ENCODE data around the gene LEMD3. TPM values are rescaled to one million over a fixed set of nuclear protein-coding genes. Genes with fewer than 3 reads are reported as not detected.

LEMD3 gene
- total RNA-seq, 6 donors from 2014 or later: 30.3 to 94.3 (median 49.3) TPM

- Histone ChIP-seq H3K36me3 (no peaks in the 10 kb centered on the region), H3K9me3 (no peaks in the 10 kb centered on the region), H3K27ac (no peak overlapping the region), H3K4me1 (no peaks in the 10 kb centered on the region), H3K27me3 (no peaks in the 10 kb centered on the region), H3K4me3 (no peak overlapping the region)
- DNase-seq (no peak), ATAC-seq (ENCODE audit: low FRiP score in 2 of 2) (no peak)
- TF ChIP-seq EP300 (IDR thresholded peaks at IDR 0.05) (no peak), CTCF (IDR thresholded peaks at IDR 0.05) (no peak), POLR2AphosphoS5 (IDR thresholded peaks at IDR 0.05) (no peak), POLR2A (IDR thresholded peaks at IDR 0.05) (no peak)
- 69 to 74% methylated on average over 3 of the region's 3 CpGs for WGBS, 2 donors
Measured at GRCh38 chr12:65155784-65156183, 13.6 kb upstream of the LEMD3 start.

- 50 to 66% methylated on average over 2 of the region's 2 CpGs for WGBS, 2 donors
- Histone ChIP-seq H3K4me1 (no peaks in the 10 kb centered on the region), H3K9me3 (no peaks in the 10 kb centered on the region), H3K36me3 (no peaks in the 10 kb centered on the region), H3K27ac (peak overlapping the region in 2 of 4 donors; percentile 38 to 46), H3K27me3 (no peaks in the 10 kb centered on the region), H3K4me3 (no peak overlapping the region)
- no peak for TF ChIP-seq EP300 (IDR thresholded peaks at IDR 0.05)
- ATAC-seq (ENCODE audit: low FRiP score in 2 of 2) (no peak), DNase-seq (peak in 1 of 2 donors; percentile 34)
Measured at GRCh38 chr12:65156366-65156841, 13.0 kb upstream of the LEMD3 start.

GRCh38 chr12:65157091-65157490 is 12.3 kb upstream of the LEMD3 start:
- Histone ChIP-seq H3K36me3 (no peaks in the 10 kb centered on the region), H3K27ac (peak overlapping the region in 1 of 4 donors; percentile 46), H3K27me3 (no peaks in the 10 kb centered on the region), H3K4me1 (no peaks in the 10 kb centered on the region), H3K9me3 (no peaks in the 10 kb centered on the region), H3K4me3 (no peak overlapping the region)
- TF ChIP-seq POLR2AphosphoS5 (IDR thresholded peaks at IDR 0.05) (no peak), EP300 (IDR thresholded peaks at IDR 0.05) (no peak), CTCF (IDR thresholded peaks at IDR 0.05) (no peak), POLR2A (IDR thresholded peaks at IDR 0.05) (no peak)
- WGBS, 2 donors: 85 to 86% methylated on average over 4 of the region's 4 CpGs
- no peak for DNase-seq
- ATAC-seq (ENCODE audit: low FRiP score in 2 of 2): no peak

GRCh38 chr12:65162609-65163008 is 6.8 kb upstream of the LEMD3 start:
- no peaks in the 10 kb centered on the region for H3K27me3 ChIP-seq
- no peaks in the 10 kb centered on the region for H3K4me1 ChIP-seq
- no peak overlapping the region for H3K4me3 ChIP-seq
- TF ChIP-seq EP300 (IDR thresholded peaks at IDR 0.05) (no peak), POLR2AphosphoS5 (IDR thresholded peaks at IDR 0.05) (no peak), CTCF (IDR thresholded peaks at IDR 0.05) (no peak), POLR2A (IDR thresholded peaks at IDR 0.05) (no peak)
- no peaks in the 10 kb centered on the region for H3K9me3 ChIP-seq
- H3K36me3 ChIP-seq: no peaks in the 10 kb centered on the region
- ATAC-seq (ENCODE audit: low FRiP score in 2 of 2) (no peak), DNase-seq (no peak)
- WGBS, 2 donors: 89 to 93% methylated on average over 1 of the region's 1 CpG
- H3K27ac ChIP-seq: no peak overlapping the region

GRCh38 chr12:65164244-65164643 is 5.1 kb upstream of the LEMD3 start:
- Histone ChIP-seq H3K4me1 (peaks cover 0 to 5% (median 2%) of the 10 kb centered on the region in 4 donors), H3K27me3 (no peaks in the 10 kb centered on the region), H3K36me3 (no peaks in the 10 kb centered on the region), H3K4me3 (no peak overlapping the region), H3K9me3 (no peaks in the 10 kb centered on the region), H3K27ac (no peak overlapping the region)
- DNase-seq (no peak), ATAC-seq (ENCODE audit: low FRiP score in 2 of 2) (no peak)
- no peak for TF ChIP-seq EP300 (IDR thresholded peaks at IDR 0.05)
- no peak for TF ChIP-seq POLR2A (IDR thresholded peaks at IDR 0.05)
- TF ChIP-seq CTCF (IDR thresholded peaks at IDR 0.05): no peak
- WGBS, 2 donors: 89 to 95% methylated on average over 2 of the region's 2 CpGs
